ENCODE results near the gene TTLL11. TPM values are rescaled to one million over a fixed set of nuclear protein-coding genes. Genes with fewer than 3 reads are reported as not detected.

Gene TTLL11
- total and polyA plus RNA-seq, 2 of the 8 experiments (the other 6 are each of a cell fraction or from before 2014, with no cell fraction given): 0.56 to 0.80 TPM

DNA sequence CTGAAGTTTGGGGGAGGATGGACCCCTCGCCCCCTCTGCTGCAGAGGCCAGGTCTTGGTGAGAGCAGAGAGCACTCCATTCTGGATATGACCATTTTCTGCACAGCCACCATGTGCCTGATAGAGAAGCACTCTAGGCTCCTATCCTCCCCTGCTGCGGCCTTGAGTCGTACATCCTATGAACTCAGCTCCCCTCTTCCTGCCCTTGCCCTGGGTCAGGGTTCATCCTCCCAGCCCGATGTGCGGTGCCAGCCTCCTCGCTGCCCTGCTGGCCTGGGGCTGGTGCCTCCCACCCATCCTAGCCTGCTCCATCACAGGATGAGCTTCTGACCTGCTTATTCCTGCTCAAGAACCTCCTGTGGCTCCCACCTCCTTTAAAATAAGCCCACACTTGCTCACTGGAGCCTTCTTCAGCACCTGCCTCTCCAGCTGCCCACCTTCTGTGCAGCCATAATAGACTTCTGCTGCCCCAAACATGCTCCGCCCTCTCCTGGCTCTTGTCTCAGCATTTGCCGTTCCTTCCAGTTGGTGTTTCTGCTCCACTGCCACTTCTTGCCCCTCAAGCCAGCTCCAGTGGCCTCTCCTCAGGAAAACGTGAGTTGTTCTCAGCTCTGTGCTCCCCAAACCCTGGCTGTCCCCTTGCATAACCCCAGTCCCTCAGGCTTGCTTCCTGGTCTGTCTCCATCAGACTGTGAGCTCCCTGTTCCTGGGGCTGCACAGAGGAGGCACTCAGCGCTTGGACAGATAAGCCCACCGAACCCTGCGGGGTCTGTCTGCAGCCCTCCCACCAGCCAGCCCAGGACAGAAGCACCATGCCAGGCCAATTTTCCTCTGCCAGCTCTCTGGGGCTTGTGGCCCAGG is 22.3 kb upstream of the TTLL11 start (continued):
- TF ChIP-seq RAD21 (IDR thresholded peaks at IDR 0.05 in 1 of 2, conservative IDR thresholded peaks at IDR 0.05 in 1 of 2; ENCODE audit: low read depth in 2 of 2, low read length in 2 of 2): no peak
- TF ChIP-seq SAP30 (IDR thresholded peaks at IDR 0.05; ENCODE audit: insufficient read depth, insufficient replicate concordance, low read length): no peak
- no peak for TF ChIP-seq SIRT6 (IDR thresholded peaks at IDR 0.05; ENCODE audit: low read length)
- no peak for TF ChIP-seq SUZ12 (IDR thresholded peaks at IDR 0.05; ENCODE audit: low read length)
- TF ChIP-seq POU5F1 (IDR thresholded peaks at IDR 0.05; ENCODE audit: low read depth, low read length): no peak
- TF ChIP-seq RXRA (IDR thresholded peaks at IDR 0.05; ENCODE audit: insufficient read depth, low read depth, low read length): no peak
- TF ChIP-seq TCF12 (IDR thresholded peaks at IDR 0.05; ENCODE audit: low read depth, low read length): no peak
- TF ChIP-seq, protein P1, sequence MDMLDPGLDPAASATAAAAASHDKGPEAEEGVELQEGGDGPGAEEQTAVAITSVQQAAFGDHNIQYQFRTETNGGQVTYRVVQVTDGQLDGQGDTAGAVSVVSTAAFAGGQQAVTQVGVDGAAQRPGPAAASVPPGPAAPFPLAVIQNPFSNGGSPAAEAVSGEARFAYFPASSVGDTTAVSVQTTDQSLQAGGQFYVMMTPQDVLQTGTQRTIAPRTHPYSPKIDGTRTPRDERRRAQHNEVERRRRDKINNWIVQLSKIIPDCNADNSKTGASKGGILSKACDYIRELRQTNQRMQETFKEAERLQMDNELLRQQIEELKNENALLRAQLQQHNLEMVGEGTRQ (IDR thresholded peaks at IDR 0.05; ENCODE audit: low read length): no peak
- TF ChIP-seq SP2 (IDR thresholded peaks at IDR 0.05; ENCODE audit: low read length): no peak
- TF ChIP-seq TAF7 (optimal IDR thresholded peaks at IDR 0.05; ENCODE audit: borderline replicate concordance, low read depth, low read length): no peak
- no peak for TF ChIP-seq KDM4A (IDR thresholded peaks at IDR 0.05; ENCODE audit: low read depth, low read length, severe bottlenecking)

All from H1 (cell line).